HCT116 (cell line): ENCODE results near the gene MED31. TPM values are rescaled to one million over a fixed set of nuclear protein-coding genes. Genes with fewer than 3 reads are reported as not detected.

ENCODE experiments used
- ATAC-seq: fragments of 200-7000 bp; cut with Tn5 transposase; 2 replicates; pipeline ENCODE4 v1.9.1; 2020; ENCODE audit warnings: mild to moderate bottlenecking, moderate library complexity
- BruUV-seq: library from RNA; stranded (reverse); fragments of 400-500 nt; replicated peaks from 2 replicates; lab custom pipeline; 2021; lab: Mats Ljungman, UMichigan
- CTCF ChIA-PET: fragments of 300-600 bp; sonication (Branson Sonifier 250); formaldehyde crosslinking; loops from one replicate; lab custom pipeline; 2021; ENCODE audit warnings: antibody characterized with exemption; lab: Charles Lee
- POLR2A ChIA-PET: fragments of 300-600, 350-600 bp; sonication (Branson Sonifier 250); formaldehyde crosslinking; loops from one replicate; lab custom pipeline; 2021; ENCODE audit warnings: antibody characterized with exemption; lab: Charles Lee
- RAD21 ChIA-PET, 2 experiments: fragments of 300-600 bp; sonication (Branson Sonifier 250); formaldehyde crosslinking; loops; one replicate each; lab custom pipeline; 2023; ENCODE audit warnings: low total read pairs in 2 of 2; ENCODE audit not compliant: uncharacterized antibody in 2 of 2, unreplicated experiment in 2 of 2, low non-redundant PET in 1 of 2; lab: Charles Lee
- DNase-seq: peaks from one replicate; pipeline ENCODE4 v3.0.0-alpha.2; 2010; ENCODE audit warnings: low read depth, low spot score
- H2AFZ ChIP-seq: fragments of 200-600 bp; shearing (Covaris generic), sonication (generic); 2 replicates; pipeline ENCODE4 v1.6.1; 2017; ENCODE audit warnings: low read depth, mixed run types, mixed read lengths, antibody characterized with exemption, low read length; ENCODE audit not compliant: poor library complexity, severe bottlenecking
- H3K27ac ChIP-seq: 2 replicates; pipeline ENCODE4 v1.5.1; 2012; ENCODE audit warnings: low read depth, low read length
- H3K27me3 ChIP-seq: fragments of 200-600 bp; sonication (generic); 2 replicates; pipeline ENCODE4 v1.6.1; 2016; ENCODE audit warnings: mixed run types, low read length, mixed read lengths; ENCODE audit not compliant: insufficient read depth
- H3K36me3 ChIP-seq, 2 experiments: fragments of 200-500 bp in 1 of 2; fragments of 200-600 bp in 1 of 2; sonication (Bioruptor generic) in 1 of 2; sonication (generic) in 1 of 2; 2 replicates each; pipeline versions ENCODE4 v1.5.1 to v1.6.1; 2014 to 2016; ENCODE audit warnings: low read length in 2 of 2, inconsistent platforms in 1 of 2, mixed read lengths in 1 of 2, mixed run types in 1 of 2; ENCODE audit not compliant: insufficient read depth in 2 of 2, control insufficient read depth in 1 of 2
- H3K4me1 ChIP-seq, 2 experiments: fragments of 200-600 bp in 1 of 2; sonication (generic) in 1 of 2; 2 replicates each; pipeline versions ENCODE4 v1.5.1 to v1.6.1; 2012 to 2017; ENCODE audit warnings: low read length in 2 of 2, inconsistent platforms in 1 of 2, mild to moderate bottlenecking in 1 of 2, mixed read lengths in 1 of 2, mixed run types in 1 of 2, moderate library complexity in 1 of 2; ENCODE audit not compliant: insufficient read depth in 2 of 2, control insufficient read depth in 1 of 2
- H3K4me2 ChIP-seq: fragments of 200-600 bp; sonication (generic); 2 replicates; pipeline ENCODE4 v1.6.1; 2017; ENCODE audit warnings: mixed run types, low read length, mixed read lengths
- H3K4me3 ChIP-seq, 2 experiments: fragments of 200-600 bp in 1 of 2; sonication (generic) in 1 of 2; replicated peaks in 1 of 2; 2 replicates each; pipeline ENCODE4 v1.5.1; 2011 to 2016; ENCODE audit warnings: low read length in 2 of 2, control low read depth in 1 of 2, low read depth in 1 of 2, mild to moderate bottlenecking in 1 of 2, mixed read lengths in 1 of 2, mixed run types in 1 of 2
- H3K79me2 ChIP-seq: fragments of 200-600 bp; sonication (generic); 2 replicates; pipeline ENCODE4 v1.6.1; 2017; ENCODE audit warnings: mild to moderate bottlenecking, mixed run types, low read length, moderate library complexity, mixed read lengths; ENCODE audit not compliant: insufficient read depth
- H3K9ac ChIP-seq: fragments of 200-600 bp; sonication (generic); 2 replicates; pipeline ENCODE4 v1.6.1; 2016; ENCODE audit warnings: low read length, mixed read lengths
- H3K9me2 ChIP-seq: fragments of 200-600 bp; sonication (generic), shearing (Covaris generic); 2 replicates; pipeline ENCODE4 v1.6.1; 2017; ENCODE audit warnings: mixed run types, mild to moderate bottlenecking, moderate library complexity; ENCODE audit not compliant: insufficient read depth
- H3K9me3 ChIP-seq, 2 experiments: fragments of 200-500 bp in 1 of 2; fragments of 200-600 bp in 1 of 2; sonication (Bioruptor generic) in 1 of 2; sonication (generic) in 1 of 2; 2 replicates each; pipeline ENCODE4 v1.6.1; 2014 to 2017; ENCODE audit warnings: low read length in 2 of 2, mixed read lengths in 2 of 2, inconsistent platforms in 1 of 2, low read depth in 1 of 2, mild to moderate bottlenecking in 1 of 2, mixed run types in 1 of 2, moderate library complexity in 1 of 2; ENCODE audit not compliant: control insufficient read depth in 1 of 2, insufficient read depth in 1 of 2
- H4K20me1 ChIP-seq: fragments of 200-600 bp; sonication (generic), shearing (Covaris generic); 2 replicates; pipeline ENCODE4 v1.6.1; 2017; ENCODE audit warnings: mixed run types, mild to moderate bottlenecking, moderate library complexity; ENCODE audit not compliant: insufficient read depth
- ATF3 ChIP-seq: IDR thresholded peaks from 2 replicates; pipeline ENCODE4 v1.6.1; 2012
- CBX3 ChIP-seq: IDR thresholded peaks from 2 replicates; pipeline ENCODE4 v1.6.1; 2012; ENCODE audit warnings: low read depth
- CEBPB ChIP-seq: IDR thresholded peaks from 2 replicates; pipeline ENCODE4 v1.6.1; 2012; ENCODE audit warnings: low read depth
- CTCF ChIP-seq, 3 experiments: fragments of 200-600 bp in 1 of 3; sonication (generic) in 1 of 3; IDR thresholded peaks in 2 of 3; conservative IDR thresholded peaks in 1 of 3; 2 replicates each; pipeline ENCODE4 v1.5.1; 2012 to 2017; ENCODE audit warnings: low read depth in 2 of 3, low read length in 2 of 3, antibody characterized with exemption in 1 of 3, borderline replicate concordance in 1 of 3, control low read depth in 1 of 3, mild to moderate bottlenecking in 1 of 3, mixed read lengths in 1 of 3, mixed run types in 1 of 3, moderate library complexity in 1 of 3; ENCODE audit not compliant: insufficient read depth in 1 of 3
- EGR1 ChIP-seq: IDR thresholded peaks from 2 replicates; pipeline ENCODE4 v1.6.1; 2012; ENCODE audit warnings: low read depth
- ELF1 ChIP-seq: IDR thresholded peaks from 2 replicates; pipeline ENCODE4 v1.6.1; 2012; ENCODE audit warnings: low read depth, borderline replicate concordance
- EZH2 ChIP-seq: fragments of 200-600 bp; sonication (generic); IDR thresholded peaks from 2 replicates; pipeline ENCODE4 v1.6.1; 2017; ENCODE audit warnings: antibody characterized with exemption, mixed run types
- EZH2phosphoT487 ChIP-seq: fragments of 200-600 bp; IDR thresholded peaks from 2 replicates; pipeline ENCODE4 v1.6.1; 2018; ENCODE audit warnings: antibody characterized with exemption, borderline replicate concordance
- JUND ChIP-seq: IDR thresholded peaks from 2 replicates; pipeline ENCODE4 v1.6.1; 2012
- MAX ChIP-seq: IDR thresholded peaks from 2 replicates; pipeline ENCODE4 v1.6.1; 2012
- POLR2A ChIP-seq: IDR thresholded peaks from 2 replicates; pipeline ENCODE4 v1.7.0; 2011; ENCODE audit warnings: borderline replicate concordance; ENCODE audit not compliant: insufficient read depth, insufficient read length; ENCODE audit errors: extremely low read depth
- RAD21 ChIP-seq: IDR thresholded peaks from 2 replicates; pipeline ENCODE4 v1.6.1; 2012; ENCODE audit warnings: low read depth, mild to moderate bottlenecking
- SIN3A ChIP-seq: IDR thresholded peaks from 2 replicates; pipeline ENCODE4 v1.6.1; 2012; ENCODE audit warnings: low read depth
- SP1 ChIP-seq: IDR thresholded peaks from 2 replicates; pipeline ENCODE4 v1.6.1; 2012; ENCODE audit warnings: low read depth
- SRF ChIP-seq: IDR thresholded peaks from 2 replicates; pipeline ENCODE4 v1.6.1; 2012; ENCODE audit warnings: low read depth
- TCF7L2 ChIP-seq: IDR thresholded peaks from 2 replicates; pipeline ENCODE4 v1.7.0; 2011; ENCODE audit warnings: borderline replicate concordance, inconsistent platforms; ENCODE audit not compliant: insufficient read depth, insufficient read length; ENCODE audit errors: extremely low read depth
- YY1 ChIP-seq: IDR thresholded peaks from 2 replicates; pipeline ENCODE4 v1.6.1; 2011; ENCODE audit warnings: low read length, low read depth, moderate library complexity, mild to moderate bottlenecking; ENCODE audit not compliant: insufficient replicate concordance; ENCODE audit errors: extremely low read depth
- ZBTB33 ChIP-seq: IDR thresholded peaks from 2 replicates; pipeline ENCODE4 v1.6.1; 2011; ENCODE audit warnings: mild to moderate bottlenecking, low read length, moderate library complexity; ENCODE audit not compliant: insufficient replicate concordance; ENCODE audit errors: extremely low read depth
- ZFX ChIP-seq: fragments of 450-650 bp; IDR thresholded peaks from 2 replicates; pipeline ENCODE4 v1.6.1; 2017
- ZNF274 ChIP-seq: fragments of 200-500 bp; sonication (Bioruptor generic); IDR thresholded peaks from 2 replicates; pipeline ENCODE4 v1.6.1; 2014; ENCODE audit warnings: mild to moderate bottlenecking, low read depth, low read length, inconsistent platforms
- intact Hi-C: fragments of 100-400 bp; cut with micrococcal nuclease; formaldehyde crosslinking; loops from 2 replicates; pipeline ENCODE4 v1.10.0; 2022
- total RNA-seq: library from RNA; stranded (reverse); gene quantifications from one replicate; pipeline ENCODE4 v1.2.1, GENCODE V29; 2021; ENCODE audit not compliant: unreplicated experiment

MED31 gene
- total RNA-seq, 1 experiment from 2014 or later = 20.3 TPM

- BruUV-seq = no TSS peak
- no peak overlapping the region for H3K27ac ChIP-seq
- H3K9me2 ChIP-seq = no peaks in the 10 kb centered on the region
- H3K36me3 ChIP-seq = peaks cover 36 to 47% of the 10 kb centered on the region in 2 experiments
- DNase-seq = no peak
- intact Hi-C loops = no loop called here
- H2AFZ ChIP-seq = no peak overlapping the region
- no peak for TF ChIP-seq EGR1
- no peak for TF ChIP-seq MAX
- TF ChIP-seq SRF = no peak
- no peak for TF ChIP-seq CBX3
- TF ChIP-seq ZBTB33 = no peak
- TF ChIP-seq TCF7L2 = no peak
- TF ChIP-seq ZFX = no peak
- TF ChIP-seq RAD21 = no peak
- TF ChIP-seq ZNF274 = no peak
- no peak for TF ChIP-seq ELF1
- TF ChIP-seq EZH2phosphoT487 = no peak
- TF ChIP-seq ATF3 = no peak
- no peak for TF ChIP-seq SIN3A
- TF ChIP-seq JUND = no peak
- TF ChIP-seq EZH2 = no peak
- TF ChIP-seq SP1 = no peak
- no peak for TF ChIP-seq CTCF (IDR thresholded peaks at IDR 0.05 in 2 of 3, conservative IDR thresholded peaks at IDR 0.05 in 1 of 3; ENCODE audit: borderline replicate concordance in 1 of 3, insufficient read depth in 1 of 3, low read depth in 2 of 3, low read length in 2 of 3)
- no peak for TF ChIP-seq CEBPB
- TF ChIP-seq POLR2A = no peak
- TF ChIP-seq YY1 = no peak
- H3K9me3 ChIP-seq = no peaks in the 10 kb centered on the region
- peaks cover 11 to 23% of the 10 kb centered on the region in 2 experiments for H3K4me1 ChIP-seq
- no peak for ATAC-seq
- RAD21 ChIA-PET = no interaction called here
- no peak overlapping the region for H3K4me2 ChIP-seq
- H3K4me3 ChIP-seq = no peak overlapping the region
- H3K27me3 ChIP-seq = no peaks in the 10 kb centered on the region
- CTCF ChIA-PET = no interaction called here
- no peaks in the 10 kb centered on the region; the same call in 1 of the 2 replicates for H3K79me2 ChIP-seq
- POLR2A ChIA-PET = no interaction called here
- no peaks in the 10 kb centered on the region for H4K20me1 ChIP-seq
- no peak overlapping the region for H3K9ac ChIP-seq
Measured at GRCh38 chr17:6605142-6605541, 46.3 kb downstream of the MED31 start.
